ENCODE data around the gene RND3. TPM values are rescaled to one million over a fixed set of nuclear protein-coding genes. Genes with fewer than 3 reads are reported as not detected.

RND3 gene
- total and polyA plus RNA-seq, 2 of the 13 experiments (the other 11 are each of a cell fraction or from before 2014, with no cell fraction given): 0.13 to 0.42 TPM

GRCh38 chr2:150471813-150472510 lies 15.5 kb downstream of the RND3 start:
- no peak overlapping the region for H2AFZ ChIP-seq (ENCODE audit: low read length)
- no peak overlapping the region for H3K4me3 ChIP-seq (replicated peaks in 1 of 3; ENCODE audit: insufficient read depth in 1 of 3, low read depth in 2 of 3, low read length in 3 of 3)
- WGBS (ENCODE audit: low lambda C conversion rate): 14% methylated on average over 3 of the region's 3 CpGs
- TF ChIP-seq ZNF550 (CRISPR knock-in tag; IDR thresholded peaks at IDR 0.05; ENCODE audit: borderline replicate concordance) (no peak), ZNF335 (CRISPR knock-in tag; IDR thresholded peaks at IDR 0.05) (no peak), TSC22D2 (CRISPR knock-in tag; IDR thresholded peaks at IDR 0.05; ENCODE audit: borderline replicate concordance) (no peak), PPARG (CRISPR knock-in tag; conservative IDR thresholded peaks at IDR 0.05) (no peak), KLF12 (CRISPR knock-in tag; IDR thresholded peaks at IDR 0.05; ENCODE audit: borderline replicate concordance) (no peak)
- no peaks in the 10 kb centered on the region for H3K27me3 ChIP-seq (ENCODE audit: control insufficient read depth in 1 of 2, insufficient read depth in 2 of 2, low read length in 2 of 2)
- no peaks in the 10 kb centered on the region for H3K36me3 ChIP-seq (replicated peaks in 1 of 2; ENCODE audit: control insufficient read depth in 1 of 2, insufficient read depth in 2 of 2, low read length in 2 of 2)
- no peak for FAIRE-seq
- no TSS peak for BruUV-seq (replicated peaks)
- H3K27ac ChIP-seq (ENCODE audit: extremely low read length, insufficient read depth, low read length): no peak overlapping the region
- H4K20me1 ChIP-seq (ENCODE audit: insufficient read depth, low read length): no peaks in the 10 kb centered on the region
- POLR2A ChIA-PET: no interaction called here
- no peak for DNase-seq (ENCODE audit: low spot score)
- CTCF ChIA-PET (ENCODE audit: low intra/inter-chr PET ratio, low total read pairs): no interaction called here
- H3K9ac ChIP-seq (ENCODE audit: insufficient read depth, low read depth, low read length): no peak overlapping the region
- in situ Hi-C loops (cut with HindIII; ENCODE audit: extremely low pct_ligation_motif_present, low pct_unique_long_range_greater_than_20kb): no loop called here
- intact Hi-C loops (cut with micrococcal nuclease; ENCODE audit: unreplicated experiment): no loop called here
- H3K4me2 ChIP-seq (ENCODE audit: low read depth, low read length): no peak overlapping the region
- H3K9me3 ChIP-seq (ENCODE audit: low read length): no peaks in the 10 kb centered on the region
- no peaks in the 10 kb centered on the region for H3K4me1 ChIP-seq (ENCODE audit: insufficient read depth, low read length)
- no peaks in the 10 kb centered on the region for H3K79me2 ChIP-seq (ENCODE audit: insufficient read depth, low read length)
- no peak for ATAC-seq

GRCh38 chr2:150470435-150470834 lies 17.0 kb downstream of the RND3 start:
- H3K27me3 ChIP-seq (ENCODE audit: control insufficient read depth in 1 of 2, insufficient read depth in 2 of 2, low read length in 2 of 2): no peaks in the 10 kb centered on the region
- no peaks in the 10 kb centered on the region for H3K36me3 ChIP-seq (replicated peaks in 1 of 2; ENCODE audit: control insufficient read depth in 1 of 2, insufficient read depth in 2 of 2, low read length in 2 of 2)
- H3K79me2 ChIP-seq (ENCODE audit: insufficient read depth, low read length): no peaks in the 10 kb centered on the region
- no peaks in the 10 kb centered on the region for H3K4me1 ChIP-seq (ENCODE audit: insufficient read depth, low read length)
- H3K9ac ChIP-seq (ENCODE audit: insufficient read depth, low read depth, low read length): no peak overlapping the region
- H4K20me1 ChIP-seq (ENCODE audit: insufficient read depth, low read length): no peaks in the 10 kb centered on the region
- FAIRE-seq (no peak), DNase-seq (ENCODE audit: low spot score) (no peak), ATAC-seq (no peak)
- no peak overlapping the region for H2AFZ ChIP-seq (ENCODE audit: low read length)
- no TSS peak for BruUV-seq (replicated peaks)
- TF ChIP-seq SP5 (CRISPR knock-in tag; IDR thresholded peaks at IDR 0.05; ENCODE audit: borderline replicate concordance, low read depth) (no peak), FOXK1 (CRISPR knock-in tag; IDR thresholded peaks at IDR 0.05; ENCODE audit: borderline replicate concordance, low read depth) (no peak)
- intact Hi-C loops (cut with micrococcal nuclease; ENCODE audit: unreplicated experiment): no loop called here
- no peaks in the 10 kb centered on the region for H3K9me3 ChIP-seq (ENCODE audit: low read length)
- 40% methylated on average over 5 of the region's 5 CpGs for WGBS (ENCODE audit: low lambda C conversion rate)
- in situ Hi-C loops (cut with HindIII; ENCODE audit: extremely low pct_ligation_motif_present, low pct_unique_long_range_greater_than_20kb): no loop called here
- CTCF ChIA-PET (ENCODE audit: low intra/inter-chr PET ratio, low total read pairs): no interaction called here
- POLR2A ChIA-PET: no interaction called here
- H3K27ac ChIP-seq (ENCODE audit: extremely low read length, insufficient read depth, low read length): no peak overlapping the region
- H3K4me3 ChIP-seq (replicated peaks in 1 of 3; ENCODE audit: insufficient read depth in 1 of 3, low read depth in 2 of 3, low read length in 3 of 3): no peak overlapping the region
- no peak overlapping the region for H3K4me2 ChIP-seq (ENCODE audit: low read depth, low read length)

Measured in HepG2 (cell line).